Stimulated activated CD8-positive, alpha-beta memory T cell treated with anti-CD3 and anti-CD28 coated beads, Interleukin-7, amount 100 ng/mL, for 4 hours (primary cell): ENCODE data around the gene UBA6.
"Not testable (repeated sequence)": the region's sequence is repeated elsewhere in the genome, so short reads cannot be mapped to it uniquely, and the experiment has no call there.

Experiments used
- DNase-seq, 2 donors: peaks; one replicate each; pipeline ENCODE4 v3.0.0-alpha.2; 2020; ENCODE audit warnings: low read depth in 2 of 2

UBA6 gene

GRCh38 chr4:67700738-67701516 is at the start of gene UBA6:
UBA6 (minus strand) TSS chr4:67701155; CDS start chr4:67701119, 36 bp downstream.
- DNase-seq: peak; percentile 92 to 94

DNA sequence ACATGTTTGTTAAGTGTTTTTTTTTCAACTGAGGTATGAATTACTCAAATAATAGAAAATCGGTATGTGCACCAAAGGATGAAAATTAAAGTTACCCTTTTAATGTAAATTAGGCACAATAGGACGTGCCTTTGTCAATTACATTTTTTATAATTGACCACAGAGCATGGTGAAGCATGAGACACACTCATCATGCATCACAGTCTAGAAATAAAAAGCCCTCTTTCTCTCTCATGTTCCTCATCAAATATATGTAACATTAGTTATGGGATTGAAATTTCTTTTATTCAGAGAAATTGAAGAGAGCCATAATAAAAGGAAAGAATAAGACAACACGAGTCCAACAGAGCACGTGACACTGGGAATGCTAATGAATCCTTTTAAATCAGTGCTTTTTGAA is 49.7 kb upstream of the UBA6 start:
- DNase-seq: no peak

DNA sequence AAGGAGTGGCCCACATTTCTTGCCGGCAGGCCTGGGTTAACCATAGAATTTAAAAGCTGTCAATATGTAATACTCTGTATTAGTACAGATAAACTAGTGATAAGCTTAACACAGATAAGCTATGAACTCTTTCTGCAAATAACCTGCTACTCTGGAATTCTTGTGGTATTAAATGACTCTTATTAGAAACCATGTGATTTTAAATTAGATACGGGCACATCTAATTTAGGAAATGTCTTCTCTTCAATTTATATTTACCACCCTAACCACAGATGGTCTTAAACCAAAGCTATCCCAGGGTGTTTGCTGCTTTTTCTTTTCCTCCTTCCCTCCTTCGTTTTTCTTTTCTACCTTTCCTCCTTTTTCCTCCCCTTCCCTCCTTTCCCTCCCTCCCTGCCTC is 48.3 kb upstream of the UBA6 start:
- DNase-seq: no peak

- no peak for DNase-seq
Observed at GRCh38 chr4:67746797-67747495, 46.0 kb upstream of the UBA6 start.

DNA sequence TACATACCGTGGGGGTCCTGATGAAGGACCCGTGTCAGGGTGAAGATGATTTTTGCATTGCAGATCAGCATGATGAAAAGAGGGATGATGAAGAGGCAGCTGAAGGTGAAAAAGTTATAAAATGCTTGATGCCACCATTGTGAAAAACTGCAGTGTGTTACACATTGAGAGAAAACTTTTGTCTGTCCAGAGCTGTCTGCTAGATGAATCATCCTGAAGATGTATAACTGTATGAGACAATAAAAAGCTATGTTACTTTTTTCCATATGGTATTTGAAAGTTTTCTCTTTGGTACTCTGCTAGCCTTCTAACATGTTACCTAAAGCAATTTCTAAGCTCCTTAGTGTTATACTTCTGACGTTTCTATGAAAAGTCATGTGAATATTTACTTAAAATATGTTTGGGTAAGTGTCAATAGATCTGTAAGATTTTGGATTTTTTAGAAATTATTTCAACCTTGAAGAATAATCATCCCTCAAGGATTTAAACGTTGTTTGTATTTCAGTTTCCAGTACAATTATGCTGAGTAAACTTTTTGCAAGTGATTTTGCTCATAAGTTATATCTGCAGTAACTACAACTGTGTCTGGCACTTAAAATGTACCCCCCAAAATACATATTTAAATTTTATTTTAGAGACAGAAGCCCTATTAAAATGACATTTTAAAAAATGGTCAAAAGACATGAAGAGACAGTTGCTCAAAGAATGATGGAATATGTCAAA is 43.8 kb upstream of the UBA6 start:
- DNase-seq: no peak

GRCh38 chr4:67743194-67743593 is 42.2 kb upstream of the UBA6 start:
- DNase-seq: no peak

GRCh38 chr4:67736262-67736661 is 35.3 kb upstream of the UBA6 start:
- no peak for DNase-seq

GRCh38 chr4:67735325-67735724 is 34.4 kb upstream of the UBA6 start:
- no peak for DNase-seq

DNA sequence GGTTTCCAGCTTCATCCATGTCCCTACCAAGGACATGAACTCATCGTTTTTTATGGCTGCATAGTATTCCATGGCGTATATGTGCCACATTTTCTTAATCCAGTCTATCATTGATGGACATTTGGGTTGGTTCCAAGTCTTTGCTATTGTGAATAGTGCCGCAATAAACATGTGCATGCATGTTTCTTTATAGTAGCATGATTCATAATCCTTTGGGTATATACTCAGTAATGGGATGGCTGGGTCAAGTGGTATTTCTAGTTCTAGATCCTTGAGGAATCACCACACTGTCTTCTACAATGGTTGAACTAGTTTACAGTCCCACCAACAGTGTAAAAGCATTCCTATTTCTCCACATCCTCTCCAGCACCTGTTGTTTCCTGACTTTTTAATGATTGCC is 29.6 kb upstream of the UBA6 start:
- DNase-seq: not testable (repeated sequence)

DNA sequence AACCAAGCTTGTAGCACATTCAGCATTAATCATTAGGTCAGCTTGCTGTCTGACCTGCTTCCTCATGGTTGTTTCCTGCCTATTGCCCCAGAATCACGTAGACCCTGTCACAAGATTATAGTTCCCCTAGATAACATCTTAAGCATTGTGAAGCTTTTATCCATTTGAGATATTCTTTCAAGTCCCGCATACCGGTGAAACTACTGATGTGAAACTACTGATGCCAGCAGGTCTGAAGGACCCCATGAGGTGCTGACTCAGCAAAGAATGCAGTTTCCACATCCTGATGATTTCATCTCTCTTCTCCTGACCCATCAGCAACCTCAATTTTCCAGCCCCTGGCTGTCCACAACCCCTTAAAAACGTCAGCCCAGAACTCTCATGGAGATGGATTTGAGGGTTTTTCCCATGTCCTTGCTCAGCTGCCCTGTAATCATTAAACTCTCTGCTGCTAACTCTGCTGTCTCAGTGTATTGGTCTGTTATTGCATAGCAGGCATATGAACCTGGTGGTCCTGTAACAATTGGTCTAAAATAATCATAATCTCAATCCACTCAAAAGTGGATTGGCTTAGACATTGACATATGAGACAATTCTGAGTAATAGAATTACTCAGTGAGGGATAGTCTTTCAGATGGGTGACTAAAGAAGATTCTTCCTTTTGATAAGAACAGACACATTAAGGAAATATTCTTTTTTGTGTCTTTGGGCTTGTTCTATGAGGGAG is 26.3 kb upstream of the UBA6 start:
- DNase-seq: no peak

GRCh38 chr4:67725981-67726380 is 25.0 kb upstream of the UBA6 start:
- DNase-seq: no peak

DNA sequence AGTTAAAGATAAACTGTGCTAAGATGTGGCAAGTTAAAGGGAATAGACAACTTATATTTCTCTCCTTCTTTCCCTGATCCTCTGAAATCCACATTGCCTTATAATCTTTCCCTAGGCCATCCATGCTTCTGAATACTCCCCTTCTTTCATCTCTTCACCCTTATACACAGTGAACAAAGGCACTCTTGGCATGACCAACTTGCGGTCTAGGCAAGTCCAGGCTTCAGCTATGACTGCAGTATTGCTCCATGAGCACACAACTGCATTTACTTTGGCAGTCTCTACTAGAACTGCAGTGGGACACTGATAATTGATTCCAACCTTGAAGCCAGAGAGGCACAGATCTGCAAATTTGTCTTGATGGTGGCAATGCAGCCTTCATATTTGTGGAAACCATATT is 24.2 kb upstream of the UBA6 start:
- no peak for DNase-seq

GRCh38 chr4:67723949-67724348 is 23.0 kb upstream of the UBA6 start:
- no peak for DNase-seq

DNA sequence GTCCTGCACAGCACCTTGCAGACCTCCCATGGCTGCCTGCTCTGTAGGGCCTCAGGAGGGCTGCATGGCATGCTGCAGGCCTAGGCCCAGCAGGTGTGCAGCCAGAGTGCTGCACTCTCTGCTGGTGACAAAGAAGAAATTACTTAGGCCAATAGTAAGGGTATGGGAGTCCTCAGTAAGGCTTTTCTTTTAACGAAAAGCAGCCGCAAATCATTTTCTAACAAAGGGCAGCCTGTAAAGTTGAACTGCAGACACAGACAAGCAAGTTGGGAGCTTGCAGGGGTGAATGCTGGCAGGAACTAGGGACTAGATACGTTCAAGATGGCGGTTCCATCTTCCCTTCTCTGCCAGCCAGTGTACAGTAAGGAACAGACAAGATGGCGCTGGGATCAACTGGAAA is 22.4 kb upstream of the UBA6 start:
- DNase-seq: no peak

DNA sequence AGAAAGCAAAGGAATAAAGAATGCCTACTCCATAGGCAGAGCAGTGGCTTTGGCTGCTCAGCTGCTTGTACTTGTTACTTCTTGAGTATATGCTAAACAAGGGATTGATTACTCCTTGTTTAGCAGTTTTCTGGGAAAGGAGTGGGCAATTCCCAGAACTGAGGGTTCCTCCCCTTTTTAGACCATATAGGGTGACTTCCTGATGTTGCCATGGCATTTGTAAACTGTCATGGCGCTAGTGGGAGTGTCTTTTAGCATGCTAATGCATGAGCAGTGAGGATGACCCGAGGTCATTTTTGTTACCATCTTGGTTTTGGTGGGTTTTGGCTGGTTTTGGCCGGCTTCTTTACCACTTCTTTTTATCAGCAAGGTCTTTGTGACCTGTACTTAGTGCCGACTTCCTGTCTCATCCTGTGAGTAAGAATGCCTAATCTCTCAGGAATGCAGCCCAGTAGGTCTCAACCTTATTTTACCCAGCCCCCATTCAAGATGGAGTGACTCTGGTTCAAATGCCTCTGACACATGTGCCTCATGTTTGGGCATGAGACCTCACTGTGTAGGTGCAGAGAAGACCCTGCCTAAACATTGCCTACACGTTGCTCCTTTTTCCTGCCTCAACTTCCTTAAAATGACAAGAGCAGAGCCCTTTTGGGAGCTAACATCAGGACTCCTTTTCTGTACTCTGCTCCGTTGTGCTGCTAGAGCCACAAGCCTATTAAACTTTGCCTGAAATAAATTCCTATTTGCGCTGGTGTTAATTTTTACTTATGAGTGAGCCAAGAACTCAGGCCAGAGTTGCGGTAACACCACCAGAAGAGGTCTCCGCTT is 21.0 kb upstream of the UBA6 start:
- no peak for DNase-seq

GRCh38 chr4:67721315-67721769 is 20.4 kb upstream of the UBA6 start:
- no peak for DNase-seq

GRCh38 chr4:67719953-67720617 is 19.1 kb upstream of the UBA6 start:
- no peak for DNase-seq

GRCh38 chr4:67718848-67719247 is 17.9 kb upstream of the UBA6 start:
- no peak for DNase-seq

GRCh38 chr4:67717586-67717985 is 16.6 kb upstream of the UBA6 start:
- no peak for DNase-seq

GRCh38 chr4:67714955-67715354 is 14.0 kb upstream of the UBA6 start:
- DNase-seq: no peak

DNA sequence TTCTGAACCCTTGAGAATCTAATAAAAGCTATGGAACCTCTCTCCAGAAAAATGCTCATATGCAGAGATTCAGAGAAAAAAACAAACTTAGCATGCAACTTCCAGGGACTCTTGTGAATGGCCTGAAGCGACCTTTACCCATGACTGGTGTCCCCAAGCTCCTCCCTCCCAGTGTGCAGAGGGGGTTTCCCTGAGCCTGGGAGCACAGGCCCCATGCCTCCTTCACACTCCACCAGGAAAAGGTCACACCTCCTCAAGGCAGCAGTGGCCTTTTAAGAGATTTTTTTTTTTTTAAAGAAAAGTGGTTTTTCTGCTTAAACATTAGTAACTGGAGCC is 13.3 kb upstream of the UBA6 start:
- DNase-seq: no peak
